Activated T-helper 9 cell treated with anti-CD3 and anti-CD28 coated beads, Interleukin-2, amount 50 U/mL, for 16 hours (primary cell): ENCODE measurements around the gene ATP6V1F.
A peak's percentile ranks its signal among the peaks of the same experiment; 100 is the strongest.

Experiments
- DNase-seq: peaks from one replicate; pipeline ENCODE4 v3.0.0-alpha.2; 2020; ENCODE audit warnings: low read depth

The ATP6V1F gene, protein sequence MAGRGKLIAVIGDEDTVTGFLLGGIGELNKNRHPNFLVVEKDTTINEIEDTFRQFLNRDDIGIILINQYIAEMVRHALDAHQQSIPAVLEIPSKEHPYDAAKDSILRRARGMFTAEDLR

DNA sequence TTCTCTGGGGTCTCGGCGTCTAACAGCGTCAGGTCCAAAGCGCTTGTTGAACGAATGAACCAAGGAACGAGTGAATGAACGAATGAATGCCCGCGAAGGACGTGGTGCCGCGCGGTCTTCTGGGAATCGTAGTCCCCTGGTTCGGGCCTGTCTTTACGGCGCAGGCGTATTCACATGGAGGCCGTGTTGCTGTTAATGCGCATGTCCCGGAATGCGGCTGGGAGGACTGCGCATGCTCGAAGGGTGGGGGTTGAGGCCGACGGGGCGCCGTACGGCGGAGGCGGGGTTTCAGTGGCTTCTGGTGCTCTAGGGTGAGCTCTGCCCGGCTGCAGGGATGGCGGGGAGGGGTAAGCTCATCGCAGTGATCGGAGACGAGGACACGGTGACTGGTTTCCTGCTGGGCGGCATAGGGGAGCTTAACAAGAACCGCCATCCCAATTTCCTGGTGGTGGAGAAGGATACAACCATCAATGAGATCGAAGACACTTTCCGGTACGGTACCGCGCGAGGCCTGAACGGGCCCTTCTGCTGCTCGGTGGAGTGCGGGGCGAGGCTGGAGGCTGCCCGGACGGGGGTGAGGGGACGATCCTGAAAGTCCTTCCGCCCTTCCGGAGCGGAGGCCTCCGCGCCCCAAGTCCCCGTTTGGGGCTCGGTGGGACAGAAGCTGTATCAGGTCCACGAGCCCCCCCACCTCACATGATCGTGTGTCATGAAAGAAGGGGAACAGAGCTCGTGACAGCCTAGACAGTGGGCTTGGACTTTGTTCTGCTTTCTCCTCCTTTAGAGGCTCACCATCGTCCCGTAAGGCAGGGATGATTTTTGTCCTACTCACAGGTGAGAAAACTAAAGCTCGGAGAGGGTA is at the start of gene ATP6V1F:
TSS of gene ATP6V1F (plus strand) at position 286 of the 862 bp plus-strand sequence. CDS start at position 335, 49 bp downstream.
- DNase-seq, result peak; percentile 98

DNA sequence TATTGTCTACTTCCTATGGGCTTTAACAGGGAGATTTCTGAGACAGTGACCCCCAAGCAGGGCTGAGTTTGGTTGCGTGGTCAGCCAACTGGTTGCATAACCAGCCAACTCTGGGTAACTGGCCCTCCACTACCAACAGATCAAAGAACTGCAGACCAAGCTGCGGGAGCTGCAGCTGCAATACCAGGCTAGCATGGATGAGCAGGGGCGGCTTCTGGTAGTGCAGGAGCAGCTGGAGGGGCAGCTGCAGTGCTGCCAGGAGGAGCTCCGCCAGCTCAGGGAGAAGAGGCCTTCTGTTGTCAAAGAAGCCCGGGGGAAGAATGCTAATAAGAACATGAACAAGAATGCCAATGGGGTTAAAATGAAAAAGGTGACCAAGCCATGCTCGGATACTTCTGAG is 48.2 kb upstream of the ATP6V1F start:
- no peak for DNase-seq

DNA sequence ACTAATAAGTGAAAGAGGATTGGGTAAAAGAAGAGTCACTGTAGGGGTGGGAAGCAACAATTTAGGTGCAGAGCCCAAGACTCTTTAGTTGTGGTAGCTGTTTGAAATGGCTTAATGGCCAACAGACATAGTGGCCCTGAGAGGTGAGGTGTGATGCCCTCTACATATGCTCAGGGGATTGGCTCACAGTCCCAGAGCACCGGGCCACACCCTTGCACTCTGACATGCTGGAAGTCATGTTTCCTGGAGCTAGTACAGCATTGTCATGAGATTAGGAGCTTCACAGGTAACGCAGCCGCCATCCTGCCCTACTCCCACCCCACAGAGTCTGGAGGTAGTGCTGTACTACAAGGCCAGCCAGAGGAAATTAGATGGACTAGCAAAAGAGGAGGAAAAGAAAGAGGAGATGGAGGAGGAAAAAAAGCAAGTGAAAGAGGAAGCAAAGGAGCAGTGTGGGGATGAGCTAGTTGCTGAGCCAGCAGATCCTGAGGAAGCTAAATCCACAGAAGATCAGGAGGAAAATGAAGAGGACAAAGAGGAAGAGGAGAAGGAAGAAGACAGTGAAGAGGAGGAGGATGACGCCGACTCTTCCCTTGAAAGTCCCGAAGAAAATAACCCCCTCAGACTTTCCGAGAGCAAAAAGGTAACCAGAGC is 47.2 kb upstream of the ATP6V1F start:
- no peak for DNase-seq

DNA sequence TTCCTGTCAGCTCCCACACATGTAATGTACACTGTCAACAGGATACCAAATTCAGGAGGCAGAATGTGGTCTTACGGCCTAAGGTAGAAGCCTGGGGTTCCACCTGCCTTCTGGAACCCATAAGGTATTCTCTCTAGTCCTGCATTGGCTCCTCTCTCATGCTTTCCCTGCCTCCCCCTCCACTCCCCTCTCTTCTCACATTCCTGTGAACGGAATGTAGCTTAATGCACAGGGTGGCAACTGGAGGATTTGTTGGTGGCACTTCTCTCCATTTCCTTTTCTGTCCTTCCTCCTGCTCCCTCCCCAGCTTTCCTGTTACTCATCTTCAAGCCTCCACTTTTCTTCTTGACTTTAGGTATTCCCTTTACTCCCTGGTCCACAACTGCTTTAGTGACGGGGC is 44.0 kb upstream of the ATP6V1F start:
- no peak for DNase-seq

DNA sequence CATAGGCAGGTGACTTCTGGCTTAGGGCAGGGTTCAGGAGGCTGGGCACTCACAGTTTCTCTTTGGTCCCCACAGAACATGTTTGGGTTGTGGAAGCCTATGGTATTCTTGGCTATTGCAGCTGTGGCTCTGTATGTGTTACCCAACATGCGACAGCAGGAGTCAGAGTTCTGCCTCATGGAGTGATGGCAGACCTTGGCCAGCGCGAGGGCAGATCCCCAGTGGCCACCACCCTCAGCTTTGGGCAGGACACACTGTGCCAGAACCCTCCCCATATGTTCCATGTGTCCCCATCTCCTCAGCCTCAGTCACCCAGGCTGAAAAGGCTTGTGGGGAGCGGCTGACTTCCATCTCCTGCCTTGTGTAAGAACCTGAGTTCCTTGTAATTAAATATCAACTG is 40.9 kb upstream of the ATP6V1F start:
- no peak for DNase-seq

DNA sequence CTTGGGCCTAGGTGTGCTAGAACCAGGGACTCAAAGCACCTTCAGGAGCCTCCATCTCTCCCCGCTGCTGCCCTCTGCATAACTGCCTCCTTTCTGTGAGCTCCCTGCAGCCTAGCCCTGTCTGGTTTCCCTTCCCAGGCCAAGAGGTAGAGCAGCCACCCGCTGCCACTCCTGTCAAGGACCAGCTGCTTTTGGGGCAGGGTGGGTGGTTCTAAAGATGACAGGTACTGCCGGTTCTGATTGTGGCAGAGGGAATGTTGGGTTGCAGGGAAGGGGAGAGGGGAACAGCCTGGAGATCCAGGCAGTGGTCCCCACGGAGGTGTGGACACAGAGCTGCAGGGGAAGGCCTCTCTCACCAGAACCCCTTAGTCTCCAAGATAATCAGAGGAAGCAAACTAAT is 36.1 kb upstream of the ATP6V1F start:
- DNase-seq, result no peak

DNA sequence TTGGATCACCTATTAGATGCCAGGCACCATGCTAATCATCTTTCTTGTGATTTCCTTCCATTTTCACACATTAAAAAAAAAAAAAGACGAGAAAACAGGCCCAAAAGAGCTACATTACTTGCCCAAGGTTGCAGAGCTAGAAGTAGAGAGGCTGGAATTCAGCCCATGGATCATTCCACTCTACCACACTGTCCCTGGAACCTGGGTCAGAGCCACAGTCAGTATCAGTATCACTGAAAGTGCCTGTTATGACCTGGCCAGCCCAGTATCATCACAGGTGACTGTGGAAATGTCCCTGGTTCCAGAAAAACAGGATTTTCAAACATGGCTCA is 35.8 kb upstream of the ATP6V1F start:
- no peak for DNase-seq

DNA sequence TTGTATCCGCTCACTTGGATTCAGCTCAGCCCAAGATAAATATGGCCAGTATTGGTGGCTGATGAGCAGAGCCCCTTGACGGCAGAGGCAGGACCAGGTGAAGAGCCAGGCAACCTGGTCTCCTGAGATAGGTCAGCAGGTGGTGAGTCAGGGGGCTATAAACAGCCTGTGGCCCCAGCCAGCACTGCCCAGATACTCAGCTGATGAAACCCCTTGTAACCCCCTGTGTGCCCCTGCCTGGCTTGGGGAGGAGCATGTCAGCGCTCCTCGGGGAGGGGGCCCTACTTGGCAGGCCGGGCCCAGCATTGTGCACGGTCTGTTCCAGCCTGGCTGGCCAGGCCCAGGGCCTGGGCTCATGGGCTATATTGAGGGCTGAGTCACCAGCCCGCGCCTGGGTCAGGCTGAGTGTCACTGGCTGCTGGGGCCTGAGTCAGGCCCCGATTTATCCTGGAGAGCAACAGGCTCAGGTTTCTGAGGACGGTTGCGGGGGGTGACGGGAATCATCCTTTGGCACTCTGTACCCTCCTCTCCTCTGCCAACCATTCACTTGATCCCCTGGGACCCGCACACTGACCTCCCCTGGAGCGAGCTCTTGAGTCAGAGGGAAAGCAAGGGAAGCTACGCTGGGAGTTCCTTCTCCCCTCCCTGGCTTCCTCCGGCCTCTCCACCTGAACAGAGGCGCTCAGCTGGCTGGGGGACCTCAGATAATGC is 35.3 kb upstream of the ATP6V1F start:
- DNase-seq, result no peak

DNA sequence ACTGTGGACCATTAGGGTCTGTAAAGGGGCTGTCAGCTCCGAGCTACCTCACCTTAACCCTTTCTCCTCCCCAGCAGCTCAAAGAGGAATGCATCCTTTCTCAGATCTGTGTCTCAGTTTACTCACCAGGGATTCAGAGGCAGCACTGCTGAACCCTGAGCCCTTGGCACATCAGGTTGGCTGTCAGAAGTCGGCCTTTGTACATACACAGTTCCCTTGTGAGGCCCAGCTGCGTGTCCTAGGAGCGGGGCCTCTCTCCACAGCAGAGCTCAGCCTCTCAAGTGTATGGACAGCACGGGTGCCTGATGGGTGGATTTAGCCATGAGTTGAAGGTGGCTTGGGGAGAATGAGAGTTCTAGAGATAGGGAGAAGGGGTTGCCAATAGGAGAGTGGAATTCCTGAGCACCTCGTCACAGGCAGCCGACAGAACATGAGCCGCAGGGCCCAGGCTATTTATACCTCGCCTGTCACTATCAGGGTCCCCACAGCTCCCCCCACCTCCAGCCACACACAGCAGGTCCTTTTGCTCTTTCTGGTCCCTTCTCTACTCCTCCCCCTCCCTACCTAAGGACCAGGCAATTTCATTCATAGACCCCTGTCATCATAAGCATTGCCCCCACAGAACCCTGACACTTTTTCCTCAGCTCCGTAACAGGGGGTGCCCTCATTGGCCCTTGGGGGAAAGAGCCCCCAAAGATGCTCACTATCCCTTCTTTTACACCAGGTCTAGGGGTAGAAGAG is 34.5 kb upstream of the ATP6V1F start:
- DNase-seq, result no peak

DNA sequence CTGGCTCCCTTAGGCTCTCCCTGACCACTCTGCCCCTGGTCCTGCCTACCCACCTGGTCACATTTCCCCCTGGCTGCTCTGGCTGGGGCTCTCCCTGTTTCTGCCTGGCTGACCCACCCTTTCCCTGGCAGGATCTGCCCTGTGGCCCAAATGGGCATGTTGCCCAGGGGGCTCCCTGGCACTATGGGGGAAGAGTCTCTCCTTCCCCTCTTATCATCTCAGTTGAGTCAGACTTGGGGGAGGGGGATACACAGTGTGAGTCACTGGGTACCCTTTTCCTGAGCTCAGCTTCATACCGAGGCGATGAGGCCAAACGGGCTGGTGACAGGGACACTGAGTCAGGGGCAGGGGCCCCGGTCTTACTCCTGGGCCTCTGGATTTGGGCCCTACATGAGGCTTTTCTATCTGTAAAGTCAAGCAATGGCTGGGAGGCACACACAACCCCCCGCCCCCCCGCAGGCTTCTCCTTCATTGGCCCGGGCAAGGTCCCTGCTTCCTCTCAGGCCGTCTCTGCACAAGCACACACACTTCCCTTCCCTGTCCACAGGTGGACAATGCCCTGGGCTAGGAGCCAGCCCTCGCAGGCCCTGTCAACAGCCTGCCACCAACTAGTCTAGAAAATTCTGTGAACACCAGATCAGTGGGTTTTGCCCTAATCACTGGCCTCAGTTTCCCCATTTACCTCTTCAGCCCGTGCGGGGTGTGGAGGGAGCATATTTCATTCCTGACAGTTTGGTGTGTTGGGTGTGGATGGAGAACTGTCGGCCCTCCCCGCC is 33.1 kb upstream of the ATP6V1F start:
- DNase-seq, result no peak

DNA sequence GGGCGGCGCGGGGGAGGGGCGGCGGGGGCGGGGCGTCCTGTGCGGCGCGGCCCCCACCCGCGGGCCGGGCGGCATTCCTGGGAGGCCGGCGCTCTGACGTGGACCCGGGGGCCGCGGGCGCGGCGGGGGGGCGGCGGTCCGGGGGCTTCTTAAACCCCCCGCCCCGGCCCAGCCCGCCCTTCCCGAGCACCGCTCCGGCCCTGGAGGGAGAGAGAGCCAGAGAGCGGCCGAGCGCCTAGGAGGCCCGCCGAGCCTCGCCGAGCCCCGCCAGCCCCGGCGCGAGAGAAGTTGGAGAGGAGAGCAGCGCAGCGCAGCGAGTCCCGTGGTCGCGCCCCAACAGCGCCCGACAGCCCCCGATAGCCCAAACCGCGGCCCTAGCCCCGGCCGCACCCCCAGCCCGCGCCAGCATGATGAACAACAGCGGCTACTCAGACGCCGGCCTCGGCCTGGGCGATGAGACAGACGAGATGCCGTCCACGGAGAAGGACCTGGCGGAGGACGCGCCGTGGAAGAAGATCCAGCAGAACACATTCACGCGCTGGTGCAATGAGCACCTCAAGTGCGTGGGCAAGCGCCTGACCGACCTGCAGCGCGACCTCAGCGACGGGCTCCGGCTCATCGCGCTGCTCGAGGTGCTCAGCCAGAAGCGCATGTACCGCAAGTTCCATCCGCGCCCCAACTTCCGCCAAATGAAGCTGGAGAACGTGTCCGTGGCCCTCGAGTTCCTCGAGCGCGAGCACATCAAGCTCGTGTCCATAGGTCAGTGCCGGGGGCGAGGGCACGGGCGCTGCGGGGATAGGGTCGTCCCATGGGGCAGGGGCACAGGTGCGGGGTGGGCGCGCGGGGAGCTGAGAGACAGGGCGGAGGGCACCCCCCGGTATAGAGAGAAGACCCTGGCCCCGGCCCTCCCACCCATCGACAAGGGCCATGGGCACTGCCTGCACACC is 32.2 kb upstream of the ATP6V1F start, which contains the start of gene FLNC:
TSS of gene FLNC (plus strand) at position 176 of the 947 bp plus-strand sequence. CDS start at position 408, 232 bp downstream.
- DNase-seq, result no peak

DNA sequence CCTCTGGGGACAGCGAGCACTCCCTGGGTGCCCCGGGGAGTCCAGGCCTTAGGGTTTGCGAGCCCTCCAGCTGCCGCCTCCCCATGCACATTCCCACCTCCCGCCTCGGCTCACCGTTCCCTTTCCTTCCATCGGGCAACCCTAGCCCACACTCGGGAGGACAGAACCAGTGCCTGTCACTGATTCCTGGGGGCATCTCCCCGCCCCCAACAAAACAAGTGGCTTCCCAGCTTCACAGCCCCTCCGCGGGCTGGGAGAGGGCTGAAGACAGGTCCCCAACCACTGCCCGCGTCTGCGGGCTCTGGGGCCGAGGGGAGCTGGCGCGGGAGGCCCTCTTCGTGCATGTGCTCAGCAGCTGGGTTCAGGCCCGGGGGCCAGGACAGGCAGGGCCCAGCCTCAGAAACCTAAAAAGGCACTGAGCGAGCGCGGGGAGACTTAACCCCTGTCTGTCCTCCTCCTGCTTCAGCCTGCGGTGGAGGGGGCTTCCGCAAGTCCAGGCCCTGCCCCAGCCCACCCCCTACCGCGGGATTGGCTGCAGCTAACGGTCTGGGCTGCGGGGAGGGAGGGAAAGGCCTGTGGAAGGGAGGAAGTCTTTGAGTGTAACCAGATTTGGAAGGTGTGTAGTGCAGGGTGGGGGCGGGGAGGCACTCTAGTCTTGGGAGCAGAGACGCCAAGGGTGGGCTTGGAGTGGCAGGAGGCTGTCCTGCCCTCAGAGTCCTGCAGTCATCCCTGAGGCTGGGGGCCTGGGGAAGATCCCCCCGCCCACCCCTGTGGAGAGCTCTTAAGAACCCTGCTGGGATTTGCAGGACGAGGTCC is 31.3 kb upstream of the ATP6V1F start:
- DNase-seq, result no peak

DNA sequence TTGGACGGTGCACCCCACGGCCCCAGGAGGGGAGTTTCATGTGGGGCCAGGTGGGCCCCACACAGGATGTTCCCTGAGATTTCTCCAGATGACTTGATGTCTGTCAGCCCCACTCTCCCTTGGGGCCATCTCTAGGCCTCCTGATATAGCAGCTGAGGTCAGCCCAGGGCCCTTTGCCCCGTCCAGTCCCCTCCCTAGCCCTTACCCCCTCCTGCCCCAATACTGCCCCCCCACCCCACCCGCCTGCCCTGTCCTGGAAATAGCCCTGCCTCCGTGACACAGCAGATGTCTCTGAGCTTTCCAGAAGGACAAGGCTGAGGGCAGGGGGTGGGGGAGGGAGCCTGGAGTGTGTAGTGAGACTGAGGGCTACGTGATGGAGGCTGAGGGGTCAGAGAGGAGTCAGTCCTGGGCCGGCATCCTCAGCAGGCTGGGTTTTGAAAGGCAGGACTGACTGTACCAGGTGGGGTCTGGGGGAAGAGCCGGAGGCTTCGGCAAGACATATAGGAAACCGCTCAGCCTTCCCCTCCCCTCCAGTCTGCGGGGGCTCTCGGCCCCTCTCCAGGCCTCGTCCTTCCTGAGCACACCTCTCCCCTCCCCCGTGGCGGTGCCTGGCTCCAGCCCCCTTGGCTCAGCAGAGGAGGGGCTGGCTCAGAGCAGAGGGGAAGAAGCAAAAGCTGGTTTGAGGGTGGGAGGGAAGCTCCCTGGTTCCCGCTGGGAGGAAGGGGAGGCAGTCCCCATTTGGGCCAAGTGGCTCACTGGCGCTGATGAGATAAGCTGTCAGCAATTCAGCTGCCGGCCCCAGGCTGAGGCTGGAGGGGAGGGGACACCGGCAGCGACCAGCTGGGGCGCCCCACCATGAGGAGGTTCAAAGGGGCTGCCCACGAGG is 30.4 kb upstream of the ATP6V1F start:
- no peak for DNase-seq

DNA sequence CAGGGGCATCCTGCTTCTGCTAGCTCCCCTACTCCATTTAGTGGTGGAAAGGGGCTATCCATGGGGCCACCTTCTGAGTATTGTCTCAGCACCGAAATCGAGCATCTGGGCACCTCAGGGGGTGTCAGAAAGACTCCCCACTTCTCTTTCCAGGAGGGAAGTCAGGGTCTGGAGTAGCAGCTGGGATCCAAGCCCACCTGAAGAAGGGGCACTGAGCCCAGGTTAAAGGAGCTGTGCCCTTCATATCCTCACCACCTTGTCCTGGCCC is 29.8 kb upstream of the ATP6V1F start:
- no peak for DNase-seq

DNA sequence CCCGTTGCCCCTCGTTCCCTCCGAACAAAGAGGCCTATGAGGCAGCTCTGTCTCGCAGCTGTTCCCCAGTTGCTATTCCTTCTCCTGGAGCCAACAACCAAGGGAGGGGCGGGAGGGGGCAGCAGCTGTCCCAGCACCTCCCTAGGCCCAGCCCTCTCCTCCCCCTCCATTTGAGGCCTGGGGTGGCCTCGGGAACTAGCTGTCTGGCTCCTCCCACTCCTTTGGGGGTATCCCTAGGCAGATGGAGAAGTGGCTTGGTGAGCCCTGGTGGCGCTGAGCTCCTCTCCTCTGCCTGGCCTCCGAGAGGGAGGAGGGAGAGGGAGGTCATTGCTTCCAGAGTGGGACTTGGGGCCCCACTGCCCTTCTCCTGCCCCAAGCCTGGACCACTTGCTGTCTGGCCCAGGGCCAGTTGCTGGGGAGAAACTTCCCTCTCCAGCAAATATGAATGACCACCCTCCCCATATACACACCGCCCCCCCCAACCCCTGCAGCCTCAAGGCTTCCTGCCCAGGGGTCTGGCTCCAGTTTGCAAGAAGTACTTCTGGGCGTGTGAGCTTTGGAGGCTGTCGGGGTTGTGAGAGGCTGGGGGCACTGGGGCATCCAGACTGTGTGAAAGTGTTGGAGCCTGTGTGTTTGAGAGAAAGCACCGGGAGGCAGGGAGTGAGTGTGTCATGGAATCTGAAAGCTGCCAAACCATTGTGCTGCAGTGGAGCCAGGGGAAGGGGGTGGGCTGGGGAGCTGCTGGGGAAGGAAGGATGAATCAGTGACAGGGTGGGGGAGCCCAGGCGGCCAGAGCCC is 29.3 kb upstream of the ATP6V1F start:
- DNase-seq, result no peak

DNA sequence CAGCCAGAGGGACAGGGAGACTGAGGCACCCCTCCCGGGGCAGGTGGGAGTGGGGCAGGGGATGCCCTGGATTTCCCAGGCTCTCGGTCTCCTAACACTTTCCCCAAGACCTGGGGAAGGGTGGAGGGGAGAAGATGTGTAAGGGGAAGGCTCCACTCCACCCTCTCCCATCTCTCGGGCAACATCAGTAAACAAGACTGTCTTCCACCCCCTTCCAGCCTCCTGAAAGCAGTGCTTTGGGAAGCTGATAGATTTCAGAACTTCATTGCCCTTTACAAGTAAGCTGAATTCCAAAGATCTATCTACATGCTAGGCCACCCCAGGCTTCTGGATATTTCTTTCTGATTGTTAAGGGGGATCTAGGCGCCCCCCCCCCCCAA is 28.7 kb upstream of the ATP6V1F start:
- no peak for DNase-seq

DNA sequence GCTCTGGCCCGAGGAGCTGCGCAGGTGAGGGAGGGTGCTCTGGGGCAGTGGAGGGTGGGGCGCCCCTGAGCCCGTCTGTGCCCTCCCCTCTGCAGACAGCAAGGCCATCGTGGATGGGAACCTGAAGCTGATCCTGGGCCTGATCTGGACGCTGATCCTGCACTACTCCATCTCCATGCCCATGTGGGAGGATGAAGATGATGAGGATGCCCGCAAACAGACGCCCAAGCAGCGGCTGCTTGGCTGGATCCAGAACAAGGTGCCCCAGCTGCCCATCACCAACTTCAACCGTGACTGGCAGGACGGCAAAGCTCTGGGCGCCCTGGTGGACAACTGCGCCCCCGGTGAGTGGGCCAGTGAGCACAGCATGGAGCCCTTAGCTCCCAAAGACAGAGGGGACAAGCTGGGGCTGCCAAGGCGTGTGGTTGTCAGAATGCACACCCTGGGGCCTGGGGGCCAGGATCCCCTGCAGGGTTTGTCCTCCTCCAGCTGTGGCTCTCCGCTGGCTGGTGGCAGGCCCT is 27.4 kb upstream of the ATP6V1F start:
- DNase-seq, result no peak
